Stimulated activated CD4-positive, alpha-beta T cell treated with anti-CD3 and anti-CD28 coated beads, Interleukin-4, amount 100 ng/mL, for 4 hours (primary cell): ENCODE data around the gene GLYATL1.
"Not testable (repeated sequence)": the region's sequence is repeated elsewhere in the genome, so short reads cannot be mapped to it uniquely, and the experiment has no call there.

Experiments used
- DNase-seq, 2 experiments: peaks; one replicate each; pipeline ENCODE4 v3.0.0-alpha.2; 2020

The GLYATL1 gene

GRCh38 chr11:58999291-58999680, 60.0 kb downstream of the GLYATL1 start:
- no peak for DNase-seq

DNA sequence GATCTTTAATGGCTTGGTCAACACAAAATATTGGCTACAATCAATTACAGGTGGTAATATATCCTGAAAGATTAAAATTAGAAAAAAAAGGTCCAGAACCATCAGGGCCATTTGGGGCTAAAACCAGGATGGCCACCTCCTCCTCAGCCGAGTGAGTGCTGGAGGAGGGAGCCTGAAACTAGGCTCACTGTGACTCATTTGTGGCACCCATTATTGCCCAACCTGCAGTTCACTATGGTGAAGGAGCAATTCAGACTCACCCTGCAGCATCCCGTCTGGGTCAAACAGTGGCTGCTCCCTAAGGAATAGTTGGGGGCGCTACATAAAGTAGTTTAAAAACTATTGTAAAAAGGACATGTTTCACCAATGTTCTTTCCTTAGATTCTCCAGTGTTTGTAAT, 60.7 kb downstream of the GLYATL1 start:
- no peak for DNase-seq

DNA sequence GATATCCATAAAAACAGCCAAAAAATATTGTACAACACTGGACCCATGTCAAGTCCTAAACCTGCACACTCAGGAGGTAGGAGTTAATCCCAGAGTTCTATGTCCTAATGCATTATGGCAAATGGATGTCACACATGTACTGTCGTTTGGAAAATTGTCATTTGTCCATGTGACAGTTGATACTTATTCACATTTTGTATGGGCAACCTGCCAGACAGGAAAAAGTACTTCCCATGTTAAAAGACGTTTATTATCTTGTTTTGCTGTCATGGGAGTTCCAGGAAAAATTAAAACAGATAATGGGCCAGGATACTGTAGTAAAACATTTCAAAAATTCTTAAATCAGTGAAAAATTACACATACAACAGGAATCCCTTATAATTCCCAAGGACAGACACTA, 62.7 kb downstream of the GLYATL1 start:
- not testable (repeated sequence) for DNase-seq
